IPS-NIHi11 (cell line): ENCODE measurements around the gene ATP9B.
A peak's percentile ranks its signal among the peaks of the same experiment; 100 is the strongest.
"Not testable (repeated sequence)": the region's sequence is repeated elsewhere in the genome, so short reads cannot be mapped to it uniquely, and the experiment has no call there.

ENCODE experiments used
- DNase-seq: peaks from one replicate; pipeline ENCODE4 v3.0.0; 2012; ENCODE audit warnings: mixed read lengths, low spot score

Gene ATP9B

GRCh38 chr18:79245517-79246001, 176.4 kb downstream of the ATP9B start:
- DNase-seq, result no peak

GRCh38 chr18:79246309-79247108, 177.3 kb downstream of the ATP9B start:
- DNase-seq, result peak; percentile 92

DNA sequence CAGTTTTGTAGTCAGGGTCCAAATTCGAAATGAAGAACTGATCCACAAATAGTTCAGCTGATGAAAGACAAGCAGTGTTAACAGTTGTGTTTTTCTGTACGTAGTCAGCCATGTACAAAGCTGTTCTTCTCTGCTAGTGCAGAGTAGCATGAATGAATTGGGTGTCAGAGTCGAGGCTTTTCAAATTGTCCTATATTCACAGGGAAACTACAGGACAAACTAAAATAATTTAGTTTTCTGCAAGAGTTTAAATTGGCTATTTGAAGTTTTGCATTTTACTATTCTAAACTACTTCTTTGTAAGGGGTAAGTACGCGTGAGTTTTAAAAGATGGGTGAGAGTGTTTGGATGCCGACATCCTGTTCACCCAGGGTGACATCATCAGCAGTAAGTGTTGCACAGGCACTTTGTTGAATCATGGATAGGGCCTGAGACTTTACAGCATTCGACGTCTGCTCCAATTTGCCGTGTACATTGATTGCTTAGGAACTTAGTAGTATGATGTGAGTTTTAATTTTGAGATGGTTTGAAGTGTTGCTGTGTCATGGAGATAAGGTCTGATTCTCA, 179.4 kb downstream of the ATP9B start:
- no peak for DNase-seq

DNA sequence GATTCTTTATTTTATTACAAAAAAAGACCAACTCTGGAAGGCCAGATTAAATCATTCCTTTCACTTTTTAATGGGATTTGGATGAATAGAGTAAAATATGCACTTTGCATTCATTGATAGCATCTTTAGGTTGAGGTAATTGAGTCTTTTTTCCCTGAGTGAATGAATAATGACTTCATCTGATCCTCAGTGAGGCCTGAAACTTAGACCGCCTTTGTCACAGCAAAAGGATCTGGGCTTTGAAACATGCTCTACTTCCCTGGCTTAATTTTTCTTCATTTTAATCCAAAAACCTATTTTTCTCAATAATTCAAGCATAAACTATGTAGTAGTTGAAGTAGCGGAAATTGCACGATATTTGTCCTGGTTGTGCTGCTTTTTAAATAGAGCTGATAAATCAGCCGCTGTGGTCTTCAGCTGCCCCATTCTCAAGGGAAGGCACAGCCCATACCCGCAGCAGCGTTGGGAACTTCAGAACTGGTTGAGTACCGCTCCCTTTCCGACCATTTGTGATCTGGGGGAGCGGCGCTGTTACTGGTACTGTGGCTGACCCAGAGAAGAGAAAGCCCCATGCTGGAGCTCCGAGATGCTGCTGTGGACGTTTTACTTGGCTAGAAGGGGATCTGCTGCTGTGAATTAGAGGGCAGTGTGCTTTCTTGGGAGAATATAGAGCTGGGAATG, 181.2 kb downstream of the ATP9B start:
- DNase-seq, result no peak

- no peak for DNase-seq
Measured at GRCh38 chr18:79251021-79251420, 181.8 kb downstream of the ATP9B start.

DNA sequence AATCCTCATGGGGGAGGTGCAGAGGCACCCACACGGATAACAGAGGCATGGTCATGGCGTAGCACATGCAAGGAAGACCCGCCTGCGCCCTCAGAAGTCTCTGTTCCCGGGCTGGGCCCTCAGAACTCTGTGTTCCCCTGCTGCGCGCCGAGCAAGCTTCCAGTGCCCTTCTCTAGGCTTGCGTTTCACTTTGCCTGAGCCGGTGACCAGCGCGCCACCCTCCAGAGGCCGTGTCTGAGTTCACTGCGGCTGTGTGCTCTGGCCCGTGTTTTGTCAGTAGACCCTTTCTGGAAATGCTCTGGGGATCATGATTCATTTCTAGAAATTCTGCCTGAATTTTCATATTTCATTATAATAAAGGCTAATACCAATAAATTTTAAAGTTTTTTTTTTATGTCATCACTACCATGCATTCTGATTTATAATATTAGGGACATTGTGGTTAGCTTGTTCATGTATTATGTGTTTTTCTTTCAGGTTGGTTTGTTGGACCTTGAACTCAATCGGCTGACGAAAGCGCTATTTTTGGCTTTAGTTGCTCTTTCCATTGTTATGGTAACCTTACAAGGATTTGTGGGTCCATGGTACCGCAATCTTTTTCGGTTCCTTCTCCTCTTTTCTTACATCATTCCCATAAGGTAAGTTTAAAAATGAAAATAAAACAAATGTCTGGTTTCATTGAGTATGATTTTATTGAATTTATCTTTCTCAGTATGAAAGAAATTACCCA, 183.9 kb downstream of the ATP9B start:
- no peak for DNase-seq

GRCh38 chr18:79257480-79257879, 188.3 kb downstream of the ATP9B start:
- no peak for DNase-seq

DNA sequence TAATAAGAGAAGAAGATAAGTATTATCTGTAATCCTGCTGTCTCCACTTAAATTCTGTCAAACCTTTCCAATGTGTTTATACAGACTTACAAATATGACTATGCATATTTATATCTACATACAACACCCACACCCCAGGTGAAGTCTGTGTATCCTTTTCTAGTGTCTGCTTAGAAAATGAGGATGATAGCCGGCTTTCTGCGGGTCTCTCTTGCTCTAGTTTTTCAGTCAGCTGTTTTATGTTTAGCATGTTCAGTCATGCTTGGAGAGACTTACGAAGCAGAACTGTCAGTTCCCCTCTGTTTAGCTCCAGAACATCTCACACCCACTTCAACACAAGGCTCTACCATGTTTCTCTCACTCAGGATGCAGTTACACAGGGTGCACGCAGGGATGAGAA, 189.3 kb downstream of the ATP9B start:
- DNase-seq, result no peak

DNA sequence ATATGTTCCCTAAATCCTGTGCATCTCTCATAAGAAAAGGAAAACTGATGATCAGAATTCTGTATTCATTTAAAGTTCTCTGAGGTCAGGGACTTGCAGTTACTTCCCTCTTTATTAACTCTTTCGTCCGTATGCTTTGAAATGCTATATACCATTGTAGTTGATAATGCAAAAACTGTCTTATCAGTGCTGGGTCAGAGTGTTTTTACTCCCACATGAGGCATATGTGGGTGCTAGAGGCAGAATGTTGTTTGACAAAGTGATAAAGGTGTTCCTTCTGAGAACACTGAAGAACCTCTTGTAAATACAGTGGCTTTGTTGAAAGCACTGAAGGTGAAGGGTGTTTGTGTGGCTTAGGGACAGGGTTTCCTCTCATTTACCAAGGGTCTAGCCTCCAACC, 190.0 kb downstream of the ATP9B start:
- no peak for DNase-seq

DNA sequence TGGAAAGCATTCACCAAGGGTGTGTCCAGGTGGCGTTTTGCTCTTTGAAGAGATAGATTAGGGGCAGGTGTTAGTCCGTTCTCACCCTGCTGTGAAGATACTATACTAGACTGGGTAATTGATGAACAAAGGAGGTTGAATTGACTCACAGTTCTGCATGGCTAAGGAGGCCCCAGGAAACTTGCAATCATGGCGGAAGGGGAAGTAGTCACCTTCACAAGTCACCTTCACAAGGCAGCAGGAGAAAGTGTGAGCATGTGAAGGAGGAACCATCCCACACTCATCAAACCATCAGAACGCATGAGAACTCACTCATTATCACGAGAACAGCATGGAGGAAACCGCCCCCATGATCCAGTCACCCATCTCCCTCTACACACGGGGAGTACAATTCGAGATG, 190.8 kb downstream of the ATP9B start:
- no peak for DNase-seq

- DNase-seq, result no peak
Measured at GRCh38 chr18:79260510-79260909, 191.3 kb downstream of the ATP9B start.

- DNase-seq, result not testable (repeated sequence)
Measured at GRCh38 chr18:79265068-79265467, 195.9 kb downstream of the ATP9B start.

DNA sequence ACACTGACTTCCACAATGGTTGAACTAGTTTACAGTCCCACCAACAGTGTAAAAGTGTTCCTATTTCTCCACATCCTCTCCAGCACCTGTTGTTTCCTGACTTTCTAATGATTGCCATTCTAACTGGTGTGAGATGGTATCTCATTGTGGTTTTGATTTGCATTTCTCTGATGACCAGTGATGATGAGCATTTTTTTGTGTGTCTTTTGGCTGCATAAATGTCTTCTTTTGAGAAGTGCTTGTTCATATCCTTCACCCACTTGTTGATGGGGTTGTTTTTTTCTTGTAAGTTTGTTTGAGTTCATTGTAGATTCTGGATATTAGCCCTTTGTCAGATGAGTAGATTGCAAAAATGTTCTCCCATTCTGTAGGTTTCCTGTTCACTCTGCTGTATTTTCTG, 202.6 kb downstream of the ATP9B start:
- DNase-seq, result not testable (repeated sequence)

DNA sequence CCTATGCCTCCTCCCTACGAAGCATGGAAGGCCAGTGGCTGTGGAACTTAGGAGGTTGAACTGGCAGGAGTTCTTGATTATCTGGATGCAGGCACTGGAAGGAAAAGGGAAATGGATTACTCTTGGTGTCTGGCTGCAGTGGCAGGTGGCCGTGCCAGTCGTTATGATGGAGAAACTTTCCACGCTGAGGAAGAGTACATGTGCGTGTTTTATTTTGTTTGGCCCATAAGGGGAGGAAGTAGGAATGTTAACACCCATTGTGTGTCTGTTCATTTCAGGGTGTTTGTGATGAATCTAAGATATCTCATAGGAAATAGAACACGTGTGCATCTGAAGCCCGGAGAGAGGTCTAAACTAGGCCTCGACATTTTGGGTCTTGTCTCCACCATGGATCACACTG, 203.7 kb downstream of the ATP9B start:
- no peak for DNase-seq

- DNase-seq, result no peak
Measured at GRCh38 chr18:79274823-79275222, 205.6 kb downstream of the ATP9B start.

DNA sequence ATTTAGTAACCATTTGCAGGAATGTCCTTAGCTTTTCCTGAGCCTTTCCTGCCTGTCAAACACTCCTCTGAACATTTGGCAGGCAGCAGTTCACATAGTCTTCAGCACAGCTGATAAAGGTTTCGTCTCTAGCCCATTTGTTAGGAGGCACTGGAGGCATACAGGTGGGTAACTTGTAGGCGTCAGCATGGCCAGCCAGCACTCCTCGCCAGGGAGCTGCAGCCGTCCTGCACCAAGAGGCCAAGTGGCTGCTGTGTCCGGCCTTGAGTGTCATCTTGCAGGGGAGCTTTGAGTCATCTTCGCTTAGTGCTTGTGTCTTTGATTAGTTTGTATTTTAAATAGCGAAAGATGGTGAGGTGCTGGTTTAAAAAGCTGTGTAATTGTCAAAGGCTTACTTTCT, 206.3 kb downstream of the ATP9B start:
- DNase-seq, result no peak

DNA sequence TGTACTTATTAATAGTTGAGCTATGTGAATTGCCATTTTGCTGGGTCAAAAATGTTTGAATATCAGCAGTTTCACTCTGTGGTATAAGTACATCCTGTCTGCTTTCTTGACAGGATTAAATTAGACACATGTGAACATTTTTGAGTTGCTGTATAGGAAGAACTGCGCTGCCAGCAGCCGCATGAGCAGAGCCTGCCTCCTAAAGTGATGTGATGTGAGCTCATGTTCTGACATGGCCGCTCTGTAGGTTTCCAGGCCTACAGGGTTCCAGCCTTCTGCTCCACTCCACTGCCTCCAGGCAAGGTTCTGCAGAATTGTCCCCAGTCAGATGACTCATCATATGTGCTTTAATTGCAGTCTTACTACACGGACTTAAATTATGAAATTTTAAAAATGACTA, 206.8 kb downstream of the ATP9B start:
- DNase-seq, result no peak

- DNase-seq, result no peak
Measured at GRCh38 chr18:79278896-79279295, 209.7 kb downstream of the ATP9B start.

GRCh38 chr18:79283131-79283810, 214.1 kb downstream of the ATP9B start:
- DNase-seq, result no peak

- DNase-seq, result no peak
Measured at GRCh38 chr18:79283929-79284328, 214.7 kb downstream of the ATP9B start.

DNA sequence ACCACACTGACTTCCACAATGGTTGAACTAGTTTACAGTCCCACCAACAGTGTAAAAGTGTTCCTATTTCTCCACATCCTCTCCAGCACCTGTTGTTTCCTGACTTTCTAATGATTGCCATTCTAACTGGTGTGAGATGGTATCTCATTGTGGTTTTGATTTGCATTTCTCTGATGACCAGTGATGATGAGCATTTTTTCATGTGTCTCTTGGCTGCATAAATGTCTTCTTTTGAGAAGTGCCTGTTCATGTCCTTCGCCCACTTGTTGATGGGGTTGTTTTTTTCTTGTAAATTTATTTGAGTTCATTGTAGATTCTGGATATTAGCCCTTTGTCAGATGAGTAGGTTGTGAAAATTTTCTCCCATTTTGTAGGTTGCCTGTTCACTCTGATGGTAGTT, 216.0 kb downstream of the ATP9B start:
- not testable (repeated sequence) for DNase-seq

DNA sequence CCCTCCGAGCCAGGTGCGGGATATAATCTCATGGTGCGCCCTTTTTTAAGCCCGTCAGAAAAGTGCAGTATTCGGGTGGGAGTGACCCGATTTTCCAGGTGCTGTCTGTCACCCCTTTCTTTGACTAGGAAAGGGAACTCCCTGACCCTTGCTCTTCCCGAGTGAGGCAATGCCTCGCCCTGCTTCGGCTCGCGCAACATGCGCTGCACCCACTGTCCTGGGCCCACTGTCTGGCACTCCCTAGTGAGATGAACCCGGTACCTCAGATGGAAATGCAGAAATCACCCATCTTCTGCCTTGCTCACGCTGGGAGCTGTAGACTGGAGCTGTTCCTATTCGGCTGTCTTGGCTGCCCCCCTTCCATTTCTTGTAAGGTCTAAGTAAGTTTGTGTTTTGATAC, 221.2 kb downstream of the ATP9B start:
- not testable (repeated sequence) for DNase-seq
